WI38 (cell line): ENCODE measurements around the gene JUN.

Experiments
- H3K4me3 ChIP-seq: 2 replicates; pipeline ENCODE4 v1.5.1; 2011; ENCODE audit warnings: low read depth, mild to moderate bottlenecking, control low read depth, low read length
- TF ChIP-seq, protein P1 (sequence below): IDR thresholded peaks from 2 replicates; pipeline ENCODE4 v1.5.1; 2012; ENCODE audit warnings: low read depth, mild to moderate bottlenecking, control low read depth, low read length

Gene JUN

DNA sequence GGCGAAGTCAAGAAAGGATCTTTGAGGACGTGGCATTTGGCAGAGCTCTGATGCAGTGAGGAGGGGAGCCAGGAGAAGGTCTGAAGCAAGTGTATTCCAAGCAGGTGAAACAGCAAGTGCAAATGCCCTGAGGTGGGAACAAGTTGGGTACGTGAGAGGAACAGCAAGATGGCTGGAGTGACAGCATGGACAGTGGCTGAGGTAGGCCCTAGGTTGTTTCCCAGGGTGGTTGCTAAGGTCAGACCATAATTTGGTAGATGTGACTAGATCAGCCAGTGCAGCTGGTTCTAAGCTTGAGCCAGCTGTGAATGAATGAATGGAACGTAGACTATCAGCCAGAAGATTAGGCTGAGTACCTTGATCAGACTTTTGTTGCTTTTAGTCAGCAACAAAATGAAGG, 37.5 kb upstream of the JUN start:
- TF ChIP-seq, protein P1, sequence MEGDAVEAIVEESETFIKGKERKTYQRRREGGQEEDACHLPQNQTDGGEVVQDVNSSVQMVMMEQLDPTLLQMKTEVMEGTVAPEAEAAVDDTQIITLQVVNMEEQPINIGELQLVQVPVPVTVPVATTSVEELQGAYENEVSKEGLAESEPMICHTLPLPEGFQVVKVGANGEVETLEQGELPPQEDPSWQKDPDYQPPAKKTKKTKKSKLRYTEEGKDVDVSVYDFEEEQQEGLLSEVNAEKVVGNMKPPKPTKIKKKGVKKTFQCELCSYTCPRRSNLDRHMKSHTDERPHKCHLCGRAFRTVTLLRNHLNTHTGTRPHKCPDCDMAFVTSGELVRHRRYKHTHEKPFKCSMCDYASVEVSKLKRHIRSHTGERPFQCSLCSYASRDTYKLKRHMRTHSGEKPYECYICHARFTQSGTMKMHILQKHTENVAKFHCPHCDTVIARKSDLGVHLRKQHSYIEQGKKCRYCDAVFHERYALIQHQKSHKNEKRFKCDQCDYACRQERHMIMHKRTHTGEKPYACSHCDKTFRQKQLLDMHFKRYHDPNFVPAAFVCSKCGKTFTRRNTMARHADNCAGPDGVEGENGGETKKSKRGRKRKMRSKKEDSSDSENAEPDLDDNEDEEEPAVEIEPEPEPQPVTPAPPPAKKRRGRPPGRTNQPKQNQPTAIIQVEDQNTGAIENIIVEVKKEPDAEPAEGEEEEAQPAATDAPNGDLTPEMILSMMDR: no peak
- no peak overlapping the region for H3K4me3 ChIP-seq

DNA sequence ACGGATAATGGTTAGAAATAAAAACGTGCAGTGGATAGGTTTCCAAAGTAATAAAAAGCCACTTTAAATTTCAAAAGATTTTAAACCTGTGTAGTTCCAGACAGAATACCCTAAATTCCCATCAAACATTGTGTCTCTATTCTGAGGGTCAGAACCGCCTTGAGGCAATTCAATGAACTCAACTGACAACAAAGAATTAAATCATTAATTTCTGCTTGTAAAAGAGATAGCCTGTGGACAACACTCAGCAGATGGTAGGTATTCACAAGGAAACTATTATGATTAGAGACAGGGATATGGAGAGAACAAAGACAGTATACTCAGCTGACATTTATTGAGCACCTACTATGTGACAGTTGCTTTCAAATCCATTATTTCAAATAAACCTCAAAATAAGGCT, 35.1 kb upstream of the JUN start:
- TF ChIP-seq, protein P1: no peak
- H3K4me3 ChIP-seq: no peak overlapping the region

DNA sequence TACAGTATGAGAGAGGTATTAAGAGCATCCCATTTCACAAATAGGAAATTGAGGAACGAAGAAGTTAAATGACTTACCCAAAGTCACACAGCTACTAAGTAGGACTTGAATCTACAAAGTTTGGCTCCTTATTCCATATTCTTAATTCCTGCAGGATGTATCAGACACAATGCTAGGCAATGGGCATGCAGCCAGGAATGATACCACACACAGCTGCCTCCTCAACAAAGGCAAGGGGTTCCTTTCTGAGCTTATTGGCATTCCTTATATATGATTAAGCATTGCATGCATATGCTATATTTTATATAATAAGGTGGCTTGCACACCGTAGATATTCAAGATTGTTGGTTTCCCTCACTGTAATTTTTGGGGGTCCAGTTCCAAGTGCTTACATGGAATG, 34.2 kb upstream of the JUN start:
- TF ChIP-seq, protein P1: no peak
- H3K4me3 ChIP-seq: no peak overlapping the region

DNA sequence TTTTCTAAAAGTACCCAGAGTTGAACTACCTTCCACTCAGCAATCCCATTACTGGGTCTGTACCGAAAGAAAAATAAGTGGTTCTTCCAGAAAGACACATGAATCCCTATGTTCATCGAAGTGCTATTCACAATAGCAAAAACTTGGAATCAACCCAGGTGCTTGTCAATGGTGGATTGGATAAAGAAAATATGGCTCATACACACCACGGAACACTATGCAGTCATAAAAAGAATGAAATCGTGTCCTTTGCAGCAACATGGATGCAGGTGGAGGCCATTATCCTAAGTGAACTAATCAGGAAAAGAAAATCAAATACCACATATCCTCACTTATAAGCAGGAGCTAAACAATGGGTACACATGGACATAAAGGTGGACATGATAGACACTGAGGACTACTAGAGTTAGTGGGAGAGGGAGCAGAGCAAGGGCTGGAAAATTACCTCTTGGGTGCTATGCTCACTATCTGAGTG, 32.9 kb upstream of the JUN start:
- TF ChIP-seq, protein P1: no peak
- peak overlapping the region; percentile 66 for H3K4me3 ChIP-seq

DNA sequence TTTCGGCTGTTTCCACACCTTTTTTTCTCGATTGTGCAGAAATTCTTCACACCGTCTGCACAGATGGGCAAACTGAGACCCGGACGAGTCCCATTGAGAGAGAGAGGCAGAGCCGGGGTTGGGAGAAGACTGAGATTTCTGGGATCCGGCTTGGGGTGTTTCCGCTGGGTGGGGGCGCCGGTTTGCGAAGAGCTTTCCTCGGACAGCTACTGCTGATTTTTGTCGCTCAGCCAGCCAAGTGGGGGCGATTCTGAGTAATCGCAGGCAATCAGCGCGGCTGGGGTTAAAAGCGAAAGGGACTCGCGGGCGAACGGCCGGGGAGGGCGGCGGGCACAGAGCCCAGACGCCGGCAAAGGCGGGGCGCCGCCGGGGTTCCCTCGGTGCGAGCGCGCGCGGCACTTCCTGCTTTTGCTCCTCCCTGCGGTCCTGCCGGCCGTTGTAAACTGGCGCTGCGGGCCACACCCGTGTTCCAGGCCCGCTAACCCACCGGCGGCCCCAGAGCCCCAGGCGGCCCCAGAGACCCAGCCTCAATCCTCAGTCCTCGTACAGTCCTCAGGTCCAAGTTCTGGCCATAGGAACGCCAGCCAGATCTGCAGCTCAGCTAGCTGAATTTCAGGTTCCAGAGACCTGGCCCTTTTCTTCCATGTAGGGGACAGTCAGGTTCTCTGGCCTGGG, 32.4 kb upstream of the JUN start:
- TF ChIP-seq, protein P1: no peak
- peak overlapping the region; percentile 66 for H3K4me3 ChIP-seq

DNA sequence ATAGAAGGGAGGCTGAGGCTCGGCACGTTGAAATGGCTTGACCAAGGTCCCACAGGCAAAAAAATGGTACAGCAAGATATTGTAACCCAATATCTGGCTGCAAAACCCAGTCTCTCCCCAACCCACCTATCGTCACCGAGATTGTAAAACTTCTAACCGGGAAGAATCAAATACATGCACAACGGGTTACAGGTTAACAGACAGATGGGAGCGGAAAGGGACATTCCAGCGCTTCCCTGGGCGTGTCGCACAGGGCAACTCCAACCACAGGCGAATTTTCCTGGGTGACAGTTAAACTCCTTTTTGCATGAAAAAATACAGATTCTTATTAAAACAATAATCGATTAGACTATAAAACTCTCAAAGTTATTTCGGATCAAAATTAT, 31.8 kb upstream of the JUN start:
- TF ChIP-seq, protein P1: no peak
- peak overlapping the region; percentile 66 for H3K4me3 ChIP-seq

DNA sequence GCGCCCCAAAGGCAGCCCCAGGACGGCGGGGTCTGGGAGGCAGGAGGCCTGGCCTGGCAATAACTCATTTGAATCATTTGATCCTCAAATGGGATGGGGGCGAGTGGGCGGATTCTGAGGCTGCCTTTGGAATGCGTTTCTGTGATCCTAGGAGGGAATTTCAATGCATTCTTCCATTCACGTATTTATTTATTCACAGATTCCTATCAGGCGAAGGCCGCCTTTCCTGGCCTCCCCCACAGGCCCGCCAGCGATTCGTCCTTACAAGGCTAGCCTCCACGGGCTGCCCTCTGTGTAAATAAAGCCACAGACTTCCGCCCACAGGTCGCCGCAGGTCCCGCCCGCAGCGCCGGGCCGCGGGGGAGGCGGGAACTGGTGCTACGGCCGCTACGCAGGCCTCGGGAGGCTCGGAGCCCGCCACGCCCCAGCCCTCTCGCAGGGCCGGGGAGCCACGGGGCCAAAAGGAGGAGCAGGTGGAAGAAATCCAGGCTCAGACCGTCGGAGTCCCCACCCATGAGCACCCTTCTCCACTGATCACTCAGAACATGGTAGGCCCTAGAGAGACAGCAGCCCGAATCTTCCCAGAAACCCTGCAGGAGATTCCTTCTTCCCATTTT, 31.3 kb upstream of the JUN start:
- H3K4me3 ChIP-seq: peak overlapping the region; percentile 66
- TF ChIP-seq, protein P1: no peak
